HL-60 (cell line): ENCODE results near the gene GP9.

Source experiments
- GABPA ChIP-seq: IDR thresholded peaks from 2 replicates; pipeline ENCODE4 v1.6.1; 2012; ENCODE audit warnings: low read depth
- POLR2AphosphoS5 ChIP-seq: IDR thresholded peaks from 2 replicates; pipeline ENCODE4 v1.6.1; 2012; ENCODE audit warnings: low read depth
- SPI1 ChIP-seq: IDR thresholded peaks from 2 replicates; pipeline ENCODE4 v1.6.1; 2012; ENCODE audit warnings: low read depth, mild to moderate bottlenecking, borderline replicate concordance
- TF ChIP-seq, protein P1 (sequence below): IDR thresholded peaks from one replicate; pipeline ENCODE4 v1.5.1; 2011; ENCODE audit warnings: low read length, control low read depth, inconsistent platforms; ENCODE audit not compliant: insufficient read depth

DNA sequence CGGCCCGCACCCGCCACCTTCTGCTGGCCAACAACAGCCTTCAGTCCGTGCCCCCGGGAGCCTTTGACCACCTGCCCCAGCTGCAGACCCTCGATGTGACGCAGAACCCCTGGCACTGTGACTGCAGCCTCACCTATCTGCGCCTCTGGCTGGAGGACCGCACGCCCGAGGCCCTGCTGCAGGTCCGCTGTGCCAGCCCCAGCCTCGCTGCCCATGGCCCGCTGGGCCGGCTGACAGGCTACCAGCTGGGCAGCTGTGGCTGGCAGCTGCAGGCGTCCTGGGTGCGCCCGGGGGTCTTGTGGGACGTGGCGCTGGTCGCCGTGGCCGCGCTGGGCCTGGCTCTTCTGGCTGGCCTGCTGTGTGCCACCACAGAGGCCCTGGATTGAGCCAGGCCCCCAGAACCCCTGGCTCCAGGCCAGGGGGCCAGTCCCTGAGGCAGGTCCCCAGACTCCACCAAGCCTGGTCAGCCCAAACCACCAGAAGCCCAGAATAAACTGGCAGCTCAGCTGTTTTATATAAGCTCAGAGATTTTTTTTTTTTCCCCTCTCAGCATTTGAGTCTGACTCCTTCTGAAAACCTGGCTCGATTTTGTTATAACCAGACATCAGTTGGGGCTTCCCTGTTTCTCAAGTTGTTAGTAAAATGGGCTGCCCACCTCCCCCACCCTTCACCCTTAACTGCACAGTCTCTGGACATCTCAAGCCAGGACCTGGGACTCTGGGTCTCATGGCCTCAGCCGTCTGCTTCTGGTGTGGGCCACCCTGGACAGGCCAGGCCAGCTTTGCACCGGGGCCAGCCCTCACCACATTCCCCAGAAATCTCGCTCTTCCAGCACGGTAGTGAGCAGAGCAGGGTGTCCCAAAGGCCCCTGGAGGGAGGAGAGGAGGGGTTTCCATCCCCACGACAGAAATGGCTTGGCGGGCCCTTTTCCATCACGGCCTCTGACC lies 1.6 kb downstream of the GP9 start:
- TF ChIP-seq POLR2AphosphoS5 (no peak), GABPA (no peak), SPI1 (no peak)
- TF ChIP-seq, protein P1, sequence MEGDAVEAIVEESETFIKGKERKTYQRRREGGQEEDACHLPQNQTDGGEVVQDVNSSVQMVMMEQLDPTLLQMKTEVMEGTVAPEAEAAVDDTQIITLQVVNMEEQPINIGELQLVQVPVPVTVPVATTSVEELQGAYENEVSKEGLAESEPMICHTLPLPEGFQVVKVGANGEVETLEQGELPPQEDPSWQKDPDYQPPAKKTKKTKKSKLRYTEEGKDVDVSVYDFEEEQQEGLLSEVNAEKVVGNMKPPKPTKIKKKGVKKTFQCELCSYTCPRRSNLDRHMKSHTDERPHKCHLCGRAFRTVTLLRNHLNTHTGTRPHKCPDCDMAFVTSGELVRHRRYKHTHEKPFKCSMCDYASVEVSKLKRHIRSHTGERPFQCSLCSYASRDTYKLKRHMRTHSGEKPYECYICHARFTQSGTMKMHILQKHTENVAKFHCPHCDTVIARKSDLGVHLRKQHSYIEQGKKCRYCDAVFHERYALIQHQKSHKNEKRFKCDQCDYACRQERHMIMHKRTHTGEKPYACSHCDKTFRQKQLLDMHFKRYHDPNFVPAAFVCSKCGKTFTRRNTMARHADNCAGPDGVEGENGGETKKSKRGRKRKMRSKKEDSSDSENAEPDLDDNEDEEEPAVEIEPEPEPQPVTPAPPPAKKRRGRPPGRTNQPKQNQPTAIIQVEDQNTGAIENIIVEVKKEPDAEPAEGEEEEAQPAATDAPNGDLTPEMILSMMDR, result no peak
